Measurements from ENCODE around the gene STIM2.
"Not testable (repeated sequence)": the region's sequence is repeated elsewhere in the genome, so short reads cannot be mapped to it uniquely, and the experiment has no call there.

Gene STIM2

GRCh38 chr4:26964994-26965393 is 104.4 kb downstream of the STIM2 start:
- DNase-seq (ENCODE audit: low spot score), result no peak
- in situ Hi-C loops (cut with MboI; ENCODE audit: low sequenced_read_pairs, unreplicated experiment), result no loop called here
- TF ChIP-seq, protein P1, sequence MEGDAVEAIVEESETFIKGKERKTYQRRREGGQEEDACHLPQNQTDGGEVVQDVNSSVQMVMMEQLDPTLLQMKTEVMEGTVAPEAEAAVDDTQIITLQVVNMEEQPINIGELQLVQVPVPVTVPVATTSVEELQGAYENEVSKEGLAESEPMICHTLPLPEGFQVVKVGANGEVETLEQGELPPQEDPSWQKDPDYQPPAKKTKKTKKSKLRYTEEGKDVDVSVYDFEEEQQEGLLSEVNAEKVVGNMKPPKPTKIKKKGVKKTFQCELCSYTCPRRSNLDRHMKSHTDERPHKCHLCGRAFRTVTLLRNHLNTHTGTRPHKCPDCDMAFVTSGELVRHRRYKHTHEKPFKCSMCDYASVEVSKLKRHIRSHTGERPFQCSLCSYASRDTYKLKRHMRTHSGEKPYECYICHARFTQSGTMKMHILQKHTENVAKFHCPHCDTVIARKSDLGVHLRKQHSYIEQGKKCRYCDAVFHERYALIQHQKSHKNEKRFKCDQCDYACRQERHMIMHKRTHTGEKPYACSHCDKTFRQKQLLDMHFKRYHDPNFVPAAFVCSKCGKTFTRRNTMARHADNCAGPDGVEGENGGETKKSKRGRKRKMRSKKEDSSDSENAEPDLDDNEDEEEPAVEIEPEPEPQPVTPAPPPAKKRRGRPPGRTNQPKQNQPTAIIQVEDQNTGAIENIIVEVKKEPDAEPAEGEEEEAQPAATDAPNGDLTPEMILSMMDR (IDR thresholded peaks at IDR 0.05; ENCODE audit: borderline replicate concordance, control extremely low read depth, extremely low read depth, insufficient read depth, missing control alignments), result no peak

GRCh38 chr4:26975464-26976181 is 115.0 kb downstream of the STIM2 start:
- in situ Hi-C loops (cut with MboI; ENCODE audit: low sequenced_read_pairs, unreplicated experiment); DNase-seq (ENCODE audit: low spot score): not testable (repeated sequence)

DNA sequence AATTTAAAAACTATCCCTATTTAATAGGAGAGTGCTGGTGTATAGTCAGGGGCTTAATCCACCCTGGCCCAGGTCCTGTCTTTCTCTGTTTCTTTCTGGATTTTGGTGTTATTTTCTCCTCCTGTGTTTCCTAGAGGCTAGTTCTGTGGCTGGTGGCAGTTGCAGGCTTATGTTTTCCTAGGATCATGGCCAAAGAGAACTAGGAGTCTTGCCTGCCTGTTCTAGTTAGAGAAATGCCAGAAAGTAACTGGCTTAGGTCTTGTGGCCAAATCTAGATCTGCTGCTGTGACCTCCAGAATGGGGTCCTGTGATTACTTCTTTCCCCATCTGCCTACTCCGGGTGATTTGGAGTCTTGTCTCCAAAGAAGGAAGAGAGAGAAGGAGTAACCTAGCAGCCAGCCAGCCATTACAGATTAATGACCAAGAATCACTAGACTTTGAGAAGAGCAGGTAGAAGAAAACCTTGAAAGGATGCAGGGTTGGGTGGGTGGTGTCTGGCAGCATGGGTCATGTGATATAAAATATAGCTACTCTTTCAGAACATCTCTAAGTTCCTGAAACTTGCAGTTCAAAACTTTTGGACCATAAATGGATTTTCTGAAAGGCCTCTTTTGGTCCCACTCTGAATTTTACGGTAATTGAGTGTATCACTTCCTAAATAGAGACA is 117.9 kb downstream of the STIM2 start:
- TF ChIP-seq, protein P1 (IDR thresholded peaks at IDR 0.05; ENCODE audit: borderline replicate concordance, control extremely low read depth, extremely low read depth, insufficient read depth, missing control alignments), result no peak
- in situ Hi-C loops (cut with MboI; ENCODE audit: low sequenced_read_pairs, unreplicated experiment), result no loop called here
- no peak for DNase-seq (ENCODE audit: low spot score)

DNA sequence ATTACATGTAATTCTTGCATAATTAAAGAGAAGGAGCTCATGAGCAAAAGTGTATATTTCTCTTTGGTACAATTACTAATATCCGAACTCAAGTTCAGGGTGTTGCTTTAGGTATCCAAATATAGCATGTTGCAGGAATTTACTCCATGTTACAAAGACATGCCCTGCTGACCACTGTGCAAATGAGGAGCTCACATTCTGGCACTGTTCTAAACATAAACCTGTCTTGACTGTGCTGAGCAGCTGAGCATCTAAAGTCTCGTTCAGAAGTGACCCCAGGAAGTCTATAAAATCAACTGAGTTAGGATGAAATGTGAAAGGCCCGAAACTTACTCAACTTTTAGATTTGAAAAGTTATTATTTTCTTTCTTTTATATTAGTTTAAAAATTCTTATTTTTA is 124.3 kb downstream of the STIM2 start:
- in situ Hi-C loops (cut with MboI; ENCODE audit: low sequenced_read_pairs, unreplicated experiment), result no loop called here
- no peak for DNase-seq (ENCODE audit: low spot score)
- TF ChIP-seq, protein P1 (IDR thresholded peaks at IDR 0.05; ENCODE audit: borderline replicate concordance, control extremely low read depth, extremely low read depth, insufficient read depth, missing control alignments), result no peak

DNA sequence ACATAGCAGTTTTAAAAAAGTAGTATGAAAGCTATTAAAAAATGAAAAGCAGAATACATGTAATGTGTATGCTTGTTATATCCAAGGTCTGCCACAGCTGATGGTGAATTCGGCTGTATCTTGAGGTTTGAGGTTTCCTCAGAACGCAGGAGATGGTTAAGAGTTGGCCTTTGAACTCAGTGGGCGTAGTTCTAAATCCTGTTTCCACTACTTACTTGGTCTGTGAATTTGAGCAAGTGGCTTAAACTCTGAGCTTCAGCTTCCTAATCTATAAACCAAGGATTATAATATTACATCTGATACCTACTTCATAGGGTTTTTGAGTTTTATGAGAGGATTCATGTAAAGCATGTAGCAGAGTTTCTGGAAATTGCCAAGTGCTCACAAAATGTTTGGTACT is 125.2 kb downstream of the STIM2 start:
- peak; percentile 28 for DNase-seq (ENCODE audit: low spot score)
- in situ Hi-C loops (cut with MboI; ENCODE audit: low sequenced_read_pairs, unreplicated experiment), result no loop called here
- TF ChIP-seq, protein P1 (IDR thresholded peaks at IDR 0.05; ENCODE audit: borderline replicate concordance, control extremely low read depth, extremely low read depth, insufficient read depth, missing control alignments), result no peak

DNA sequence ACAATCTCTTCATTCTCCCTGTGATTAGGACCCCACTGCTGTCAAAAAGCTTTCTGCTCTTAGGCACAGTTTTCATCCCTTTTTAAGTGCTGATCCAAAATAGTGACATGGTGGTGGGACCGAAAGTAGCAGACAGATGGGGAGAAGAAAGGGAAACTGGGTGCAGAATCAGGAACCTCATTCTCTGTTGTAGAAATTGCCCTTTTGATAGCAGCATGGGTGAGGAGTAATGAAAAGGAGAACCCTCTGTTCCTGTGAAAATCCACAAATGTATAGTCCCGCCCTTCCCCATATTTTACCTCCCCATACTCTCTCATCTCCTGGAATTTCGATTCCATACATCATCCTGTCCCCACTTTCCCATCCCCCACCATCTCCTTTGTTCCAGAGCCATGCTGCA is 126.5 kb downstream of the STIM2 start:
- DNase-seq (ENCODE audit: low spot score), result no peak
- TF ChIP-seq, protein P1 (IDR thresholded peaks at IDR 0.05; ENCODE audit: borderline replicate concordance, control extremely low read depth, extremely low read depth, insufficient read depth, missing control alignments), result no peak
- in situ Hi-C loops (cut with MboI; ENCODE audit: low sequenced_read_pairs, unreplicated experiment), result no loop called here

DNA sequence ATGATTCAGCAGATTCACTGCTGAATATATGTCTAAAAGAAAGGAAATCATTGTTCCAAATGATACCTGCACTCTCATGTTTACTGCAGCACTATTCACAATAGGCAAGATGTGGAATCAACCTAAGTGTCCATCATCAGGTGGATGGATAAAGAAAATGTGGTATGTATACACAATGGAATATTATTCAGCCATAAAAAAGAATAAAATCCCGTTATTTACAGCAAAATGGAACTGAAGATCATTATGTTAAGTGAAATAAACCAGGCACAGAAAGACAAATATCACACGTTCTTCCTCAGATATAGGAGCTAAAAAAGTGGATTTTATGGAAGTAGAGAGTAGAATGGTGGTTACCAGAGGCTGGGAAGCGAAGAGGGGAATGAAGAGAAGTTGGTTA is 130.4 kb downstream of the STIM2 start:
- no peak for DNase-seq (ENCODE audit: low spot score)
- in situ Hi-C loops (cut with MboI; ENCODE audit: low sequenced_read_pairs, unreplicated experiment), result loop anchor here (10.0 kb wide), 1 partner anchor 106 kb away; no protein-coding TSS in a partner anchor
- TF ChIP-seq, protein P1 (IDR thresholded peaks at IDR 0.05; ENCODE audit: borderline replicate concordance, control extremely low read depth, extremely low read depth, insufficient read depth, missing control alignments), result no peak

Data from GM13976 (cell line).